ENCODE data around the gene EDC4.

EDC4 gene

GRCh38 chr16:67924140-67924906 is 51.5 kb downstream of the EDC4 start:
- no peak overlapping the region for H3K4me3 ChIP-seq (replicated peaks; ENCODE audit: insufficient read depth, low read length)
- no peaks in the 10 kb centered on the region for H3K27me3 ChIP-seq (ENCODE audit: insufficient read depth, poor library complexity, severe bottlenecking)
- no peak for DNase-seq (ENCODE audit: low read depth in 1 of 2, low spot score in 1 of 2)
- H3K27ac ChIP-seq (replicated peaks): no peak overlapping the region
- TF ChIP-seq SPI1 (IDR thresholded peaks at IDR 0.05; ENCODE audit: borderline replicate concordance, low read depth) (no peak), CTCF (IDR thresholded peaks at IDR 0.05; ENCODE audit: insufficient read depth, low read length) (no peak), GABPA (IDR thresholded peaks at IDR 0.05; ENCODE audit: low read depth) (no peak), REST (IDR thresholded peaks at IDR 0.05; ENCODE audit: insufficient replicate concordance, low read depth) (no peak), POLR2AphosphoS5 (IDR thresholded peaks at IDR 0.05; ENCODE audit: low read depth) (no peak)

GRCh38 chr16:67926181-67926750 is 53.4 kb downstream of the EDC4 start:
- no peak for DNase-seq (ENCODE audit: low read depth in 1 of 2, low spot score in 1 of 2)
- Histone ChIP-seq H3K27me3 (ENCODE audit: insufficient read depth, poor library complexity, severe bottlenecking) (no peaks in the 10 kb centered on the region), H3K27ac (replicated peaks) (no peak overlapping the region), H3K4me3 (replicated peaks; ENCODE audit: insufficient read depth, low read length) (no peak overlapping the region)
- TF ChIP-seq GABPA (IDR thresholded peaks at IDR 0.05; ENCODE audit: low read depth) (no peak), SPI1 (IDR thresholded peaks at IDR 0.05; ENCODE audit: borderline replicate concordance, low read depth) (no peak), POLR2AphosphoS5 (IDR thresholded peaks at IDR 0.05; ENCODE audit: low read depth) (no peak), REST (IDR thresholded peaks at IDR 0.05; ENCODE audit: insufficient replicate concordance, low read depth) (no peak), CTCF (IDR thresholded peaks at IDR 0.05; ENCODE audit: insufficient read depth, low read length) (no peak)

GRCh38 chr16:67927131-67927941 is 54.5 kb downstream of the EDC4 start:
- TF ChIP-seq REST (IDR thresholded peaks at IDR 0.05; ENCODE audit: insufficient replicate concordance, low read depth) (no peak), GABPA (IDR thresholded peaks at IDR 0.05; ENCODE audit: low read depth) (no peak), CTCF (IDR thresholded peaks at IDR 0.05; ENCODE audit: insufficient read depth, low read length) (no peak), SPI1 (IDR thresholded peaks at IDR 0.05; ENCODE audit: borderline replicate concordance, low read depth) (no peak), POLR2AphosphoS5 (IDR thresholded peaks at IDR 0.05; ENCODE audit: low read depth) (no peak)
- Histone ChIP-seq H3K4me3 (replicated peaks; ENCODE audit: insufficient read depth, low read length) (no peak overlapping the region), H3K27ac (replicated peaks) (no peak overlapping the region), H3K27me3 (ENCODE audit: insufficient read depth, poor library complexity, severe bottlenecking) (no peaks in the 10 kb centered on the region)
- no peak for DNase-seq (ENCODE audit: low read depth in 1 of 2, low spot score in 1 of 2)
